K562 (cell line): ENCODE measurements around the gene FHIP1B. TPM values are rescaled to one million over a fixed set of nuclear protein-coding genes. Genes with fewer than 3 reads are reported as not detected.

Experiments used
- ATF7 ChIP-seq: fragments of 450-650 bp; IDR thresholded peaks from 2 replicates; pipeline ENCODE4 v1.7.1; 2014; ENCODE audit warnings: mild to moderate bottlenecking, moderate library complexity
- CC2D1A ChIP-seq: fragments of 450-650 bp; IDR thresholded peaks from 2 replicates; pipeline ENCODE4 v1.6.1; 2017; ENCODE audit warnings: mild to moderate bottlenecking
- CREB1 ChIP-seq, 2 experiments: sonication (generic) in 1 of 2; formaldehyde crosslinking in 1 of 2; IDR thresholded peaks; 2 replicates each; pipeline versions ENCODE4 v1.6.1 to v1.8.0; 2012 to 2022; ENCODE audit warnings: inconsistent platforms in 1 of 2, mild to moderate bottlenecking in 1 of 2, missing genetic modification reagents in 1 of 2, moderate library complexity in 1 of 2
- DPF2 ChIP-seq: fragments of 450-650 bp; IDR thresholded peaks from 2 replicates; pipeline ENCODE4 v1.6.1; 2016
- ETS2 ChIP-seq: IDR thresholded peaks from 2 replicates; pipeline ENCODE4 v1.6.1; 2016; ENCODE audit warnings: borderline replicate concordance, missing genetic modification characterization, mild to moderate bottlenecking, moderate library complexity, missing compliant biosample characterization; ENCODE audit not compliant: poor library complexity, severe bottlenecking
- FOXK1 ChIP-seq: sonication (generic); formaldehyde crosslinking; IDR thresholded peaks from 2 replicates; pipeline ENCODE4 v1.8.0; 2022; ENCODE audit warnings: missing genetic modification reagents, mild to moderate bottlenecking, borderline replicate concordance
- GTF2E2 ChIP-seq: fragments of 200-800 bp; sonication (Bioruptor generic); IDR thresholded peaks from 2 replicates; pipeline ENCODE4 v1.6.1; 2016; ENCODE audit warnings: missing genetic modification characterization, missing compliant biosample characterization
- HMGN3 ChIP-seq: IDR thresholded peaks from 2 replicates; pipeline ENCODE4 v1.6.1; 2011; ENCODE audit warnings: borderline replicate concordance, low read depth, mild to moderate bottlenecking, mixed read lengths, low read length; ENCODE audit not compliant: insufficient read length; ENCODE audit errors: extremely low read depth
- IFI16 ChIP-seq: fragments of 250-450 bp; sonication (Bioruptor Pico); IDR thresholded peaks from 2 replicates; pipeline ENCODE4 v2.1.2; 2022; ENCODE audit warnings: mild to moderate bottlenecking, inconsistent platforms
- JUN ChIP-seq, 2 experiments: sonication (generic) in 1 of 2; formaldehyde crosslinking in 1 of 2; IDR thresholded peaks; 2 replicates each; pipeline versions ENCODE4 v1.6.1 to v1.8.0; 2012 to 2022; ENCODE audit warnings: borderline replicate concordance in 2 of 2, mild to moderate bottlenecking in 2 of 2, improper control_type of control experiment in 1 of 2, low read depth in 1 of 2, low read length in 1 of 2, missing genetic modification reagents in 1 of 2
- MTA3 ChIP-seq: fragments of 450-650 bp; formaldehyde crosslinking; IDR thresholded peaks from 2 replicates; pipeline ENCODE4 v1.6.1; 2017; ENCODE audit warnings: mild to moderate bottlenecking, borderline replicate concordance
- MTF1 ChIP-seq: fragments of 250-450 bp; sonication (Bioruptor Pico); IDR thresholded peaks from 2 replicates; pipeline ENCODE4 v1.9.0; 2021; ENCODE audit warnings: moderate library complexity, mild to moderate bottlenecking, inconsistent platforms, borderline replicate concordance
- POLR2B ChIP-seq: fragments of 450-650 bp; IDR thresholded peaks from 2 replicates; pipeline ENCODE4 v1.6.1; 2018; ENCODE audit warnings: low read depth; ENCODE audit not compliant: partially characterized antibody
- PRPF4 ChIP-seq: fragments of 200-400 bp; formaldehyde crosslinking; IDR thresholded peaks from one replicate; pipeline ENCODE4 v1.6.1; 2017; ENCODE audit warnings: low read length, low read depth, mild to moderate bottlenecking; ENCODE audit not compliant: insufficient read depth, poor library complexity, severe bottlenecking
- SAP30 ChIP-seq: fragments of 200-600 bp; sonication (generic); IDR thresholded peaks from 2 replicates; pipeline ENCODE4 v1.6.1; 2012; ENCODE audit warnings: borderline replicate concordance, low read depth, mild to moderate bottlenecking, moderate library complexity, low read length, control low read depth, inconsistent platforms; ENCODE audit not compliant: insufficient read depth, poor library complexity, severe bottlenecking
- STAT5B ChIP-seq: fragments of 250-450 bp; sonication (Bioruptor Pico); IDR thresholded peaks from 2 replicates; pipeline ENCODE4 v1.8.0; 2021; ENCODE audit warnings: mild to moderate bottlenecking, inconsistent platforms
- TAF7 ChIP-seq: fragments of 450-650 bp; IDR thresholded peaks from 2 replicates; pipeline ENCODE4 v1.6.1; 2016; ENCODE audit warnings: missing genetic modification characterization, missing compliant biosample characterization
- TOE1 ChIP-seq, 2 experiments: fragments of 450-650 bp in 1 of 2; sonication (generic) in 1 of 2; formaldehyde crosslinking in 1 of 2; IDR thresholded peaks; 2 replicates each; pipeline versions ENCODE4 v1.7.1 to v1.8.0; 2016 to 2022; ENCODE audit warnings: borderline replicate concordance in 2 of 2, mild to moderate bottlenecking in 2 of 2, antibody characterized with exemption in 1 of 2, inconsistent platforms in 1 of 2, low read depth in 1 of 2, missing genetic modification reagents in 1 of 2, moderate library complexity in 1 of 2
- ZNF197 ChIP-seq: fragments of 200-800 bp; sonication (Bioruptor generic); IDR thresholded peaks from 2 replicates; pipeline ENCODE4 v1.6.1; 2016; ENCODE audit warnings: low read depth, missing genetic modification characterization, missing compliant biosample characterization
- polyA plus RNA-seq, 8 experiments: library from polyadenylated mRNA; depleted of rRNA in 4 of 8; stranded (reverse) in 5 of 8; unstranded in 3 of 8; fragments of >200 nt; fragmentation: Nextera tagmentation in 2 of 8; fragmentation: Illumina TruSeq in 1 of 8; extraction: Ambion mirVana in 2 of 8; extraction: Trizol in 1 of 8; gene quantifications; 2 replicates each; pipeline versions ENCODE4 v1.2.1 to v1.2.3, GENCODE V29; 2011 to 2014; ENCODE audit warnings: inconsistent platforms in 1 of 8, missing spikeins in 1 of 8
- total RNA-seq, 7 experiments: library from RNA; depleted of rRNA in 6 of 7; stranded (reverse); fragments of >200 nt in 6 of 7; fragmentation: Illumina TruSeq in 2 of 7; extraction: Trizol in 2 of 7; gene quantifications; 2 replicates each; pipeline versions ENCODE4 v1.2.1 to v1.2.3, GENCODE V29; 2011 to 2021; ENCODE audit warnings: low replicate concordance in 1 of 7
- TF ChIP-seq, protein P1 (sequence below): sonication (generic); formaldehyde crosslinking; IDR thresholded peaks from 2 replicates; pipeline ENCODE4 v1.5.0; 2020; ENCODE audit warnings: missing genetic modification reagents
- TF ChIP-seq, protein P2 (sequence below), 2 experiments: fragments of 450-650 bp; conservative IDR thresholded peaks; 2 replicates each; pipeline ENCODE4 v1.6.1; 2017; ENCODE audit warnings: mild to moderate bottlenecking in 2 of 2, moderate library complexity in 2 of 2
- TF ChIP-seq, protein P3 (sequence below): fragments of 450-650 bp; IDR thresholded peaks from 2 replicates; pipeline ENCODE4 v1.6.1; 2016; ENCODE audit warnings: antibody characterized with exemption

Gene FHIP1B
- total and polyA plus RNA-seq, 9 of the 15 experiments (the other 6 are each of a cell fraction or from before 2014, with no cell fraction given) = 0.94 to 24.7 (median 15.6) TPM

DNA sequence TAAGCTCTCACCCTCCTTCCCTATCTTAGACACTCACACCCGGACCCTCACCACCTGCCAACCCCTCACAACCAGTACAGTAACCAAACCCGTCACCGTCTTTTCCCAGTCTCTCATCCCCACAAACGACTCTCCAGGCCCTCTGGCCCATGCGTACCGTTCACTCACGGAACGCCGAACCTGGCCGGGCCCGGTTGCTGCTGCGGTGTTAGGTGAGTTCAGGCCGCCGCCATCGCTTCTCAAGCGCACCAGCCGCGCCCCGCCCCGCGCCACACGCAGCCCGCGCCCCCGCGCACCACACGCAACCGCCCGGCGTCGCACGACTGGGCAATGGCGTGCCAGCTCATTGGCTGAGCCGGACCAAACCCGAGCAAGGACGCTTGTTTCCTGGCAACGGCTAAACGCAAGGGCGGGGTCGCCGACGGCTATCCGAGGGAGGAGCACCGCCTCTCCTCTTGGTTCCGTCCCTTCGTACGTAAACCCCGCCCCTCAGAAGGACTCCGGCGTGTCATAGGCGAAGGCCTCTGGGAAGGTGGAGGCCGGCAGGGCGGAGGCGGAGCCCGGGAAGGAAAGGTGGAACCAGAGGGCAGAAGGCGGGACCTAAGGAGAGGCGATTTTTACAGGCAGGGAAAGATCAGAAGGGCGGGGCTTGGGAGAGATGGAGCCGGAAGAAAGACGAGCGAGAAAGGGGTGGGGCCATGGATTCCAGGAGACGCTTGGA, at the start of gene FHIP1B (continued):
- peak; percentile 90 for TF ChIP-seq CREB1 (IDR thresholded peaks at IDR 0.05)
- peak; percentile 91 for TF ChIP-seq CREB1 (CRISPR knock-in tag; IDR thresholded peaks at IDR 0.05)
- TF ChIP-seq, protein P1, sequence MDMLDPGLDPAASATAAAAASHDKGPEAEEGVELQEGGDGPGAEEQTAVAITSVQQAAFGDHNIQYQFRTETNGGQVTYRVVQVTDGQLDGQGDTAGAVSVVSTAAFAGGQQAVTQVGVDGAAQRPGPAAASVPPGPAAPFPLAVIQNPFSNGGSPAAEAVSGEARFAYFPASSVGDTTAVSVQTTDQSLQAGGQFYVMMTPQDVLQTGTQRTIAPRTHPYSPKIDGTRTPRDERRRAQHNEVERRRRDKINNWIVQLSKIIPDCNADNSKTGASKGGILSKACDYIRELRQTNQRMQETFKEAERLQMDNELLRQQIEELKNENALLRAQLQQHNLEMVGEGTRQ (CRISPR knock-in tag) = no peak
- no peak for TF ChIP-seq PRPF4
- peak; percentile 64 for TF ChIP-seq POLR2B
- TF ChIP-seq MTA3 = 0 out of 2 replicates have a peak, but pooled peaks have one; percentile 55
- TF ChIP-seq HMGN3 = peak; percentile 68
- TF ChIP-seq CC2D1A = no peak
- TF ChIP-seq, protein P2, sequence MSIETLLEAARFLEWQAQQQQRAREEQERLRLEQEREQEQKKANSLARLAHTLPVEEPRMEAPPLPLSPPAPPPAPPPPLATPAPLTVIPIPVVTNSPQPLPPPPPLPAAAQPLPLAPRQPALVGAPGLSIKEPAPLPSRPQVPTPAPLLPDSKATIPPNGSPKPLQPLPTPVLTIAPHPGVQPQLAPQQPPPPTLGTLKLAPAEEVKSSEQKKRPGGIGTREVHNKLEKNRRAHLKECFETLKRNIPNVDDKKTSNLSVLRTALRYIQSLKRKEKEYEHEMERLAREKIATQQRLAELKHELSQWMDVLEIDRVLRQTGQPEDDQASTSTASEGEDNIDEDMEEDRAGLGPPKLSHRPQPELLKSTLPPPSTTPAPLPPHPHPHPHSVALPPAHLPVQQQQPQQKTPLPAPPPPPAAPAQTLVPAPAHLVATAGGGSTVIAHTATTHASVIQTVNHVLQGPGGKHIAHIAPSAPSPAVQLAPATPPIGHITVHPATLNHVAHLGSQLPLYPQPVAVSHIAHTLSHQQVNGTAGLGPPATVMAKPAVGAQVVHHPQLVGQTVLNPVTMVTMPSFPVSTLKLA (conservative IDR thresholded peaks at IDR 0.05) = peak; percentile 80 to 94
- peak; percentile 18; the same call in 1 of the 2 replicates for TF ChIP-seq JUN (IDR thresholded peaks at IDR 0.05; ENCODE audit: borderline replicate concordance, low read depth, low read length)
- no peak for TF ChIP-seq JUN (CRISPR knock-in tag; IDR thresholded peaks at IDR 0.05; ENCODE audit: borderline replicate concordance)
- peak; percentile 30; the same call in 1 of the 2 replicates for TF ChIP-seq TAF7
- TF ChIP-seq FOXK1 (CRISPR knock-in tag) = peak; percentile 25; the same call in 1 of the 2 replicates
- no peak for TF ChIP-seq ETS2 (tag)
- peak; percentile 75 for TF ChIP-seq SAP30
- peak; percentile 87 for TF ChIP-seq ATF7
- TF ChIP-seq STAT5B (CRISPR knock-in tag) = no peak
- TF ChIP-seq TOE1 (IDR thresholded peaks at IDR 0.05; ENCODE audit: borderline replicate concordance) = 0 out of 2 replicates have a peak, but pooled peaks have one; percentile 41
- 0 out of 2 replicates have a peak, but pooled peaks have one; percentile 59 for TF ChIP-seq TOE1 (CRISPR knock-in tag; IDR thresholded peaks at IDR 0.05; ENCODE audit: borderline replicate concordance, low read depth)
- TF ChIP-seq IFI16 = no peak
- TF ChIP-seq ZNF197 (CRISPR knock-in tag) = no peak
- TF ChIP-seq, protein P3, sequence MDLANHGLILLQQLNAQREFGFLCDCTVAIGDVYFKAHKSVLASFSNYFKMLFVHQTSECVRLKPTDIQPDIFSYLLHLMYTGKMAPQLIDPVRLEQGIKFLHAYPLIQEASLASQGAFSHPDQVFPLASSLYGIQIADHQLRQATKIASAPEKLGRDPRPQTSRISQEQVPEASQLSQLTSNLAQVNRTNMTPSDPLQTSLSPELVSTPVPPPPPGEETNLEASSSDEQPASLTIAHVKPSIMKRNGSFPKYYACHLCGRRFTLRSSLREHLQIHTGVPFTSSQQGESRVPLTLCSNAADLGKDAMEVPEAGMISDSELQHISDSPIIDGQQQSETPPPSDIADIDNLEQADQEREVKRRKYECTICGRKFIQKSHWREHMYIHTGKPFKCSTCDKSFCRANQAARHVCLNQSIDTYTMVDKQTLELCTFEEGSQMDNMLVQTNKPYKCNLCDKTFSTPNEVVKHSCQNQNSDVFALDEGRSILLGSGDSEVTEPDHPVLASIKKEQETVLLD = peak; percentile 92
- TF ChIP-seq MTF1 (CRISPR knock-in tag) = no peak
- no peak for TF ChIP-seq GTF2E2 (tag)
- TF ChIP-seq DPF2 = peak; percentile 11; the same call in 1 of the 2 replicates
